Glomerular visceral epithelial cell (primary cell): ENCODE results near the gene MRRF.
A peak's percentile ranks its signal among the peaks of the same experiment; 100 is the strongest.
"Not testable (repeated sequence)": the region's sequence is repeated elsewhere in the genome, so short reads cannot be mapped to it uniquely, and the experiment has no call there.

ENCODE experiments used
- DNase-seq: peaks from one replicate; pipeline ENCODE4 v3.0.0-alpha.2; 2016; ENCODE audit errors: extremely low spot score

The MRRF gene

DNA sequence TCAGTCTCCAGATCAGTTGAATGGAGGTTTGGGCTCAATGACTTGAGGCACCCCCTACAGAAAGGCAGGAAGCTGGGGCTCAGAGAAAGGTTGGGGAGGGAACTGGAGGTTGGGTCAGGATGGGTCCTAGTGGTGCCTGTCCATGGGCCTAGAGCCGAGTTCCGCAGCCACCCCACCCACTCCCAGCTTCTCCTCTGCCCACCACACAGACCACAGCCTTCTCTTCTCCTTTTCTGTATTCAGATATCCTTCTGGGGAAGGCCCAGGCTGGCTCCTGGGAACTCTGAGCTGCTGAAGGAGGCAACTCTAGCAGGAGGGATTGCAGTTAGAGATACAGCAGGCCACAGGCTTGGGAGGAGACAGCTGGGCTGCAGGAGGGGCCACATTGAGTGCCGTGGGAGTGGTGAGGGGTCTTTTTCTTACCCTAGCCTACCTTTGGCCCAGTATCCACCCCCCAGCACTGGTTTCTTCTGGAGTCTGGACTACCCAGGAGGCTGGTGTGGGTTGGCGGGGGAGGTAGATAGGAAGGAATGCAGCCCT is 90.7 kb downstream of the MRRF start:
- no peak for DNase-seq

DNA sequence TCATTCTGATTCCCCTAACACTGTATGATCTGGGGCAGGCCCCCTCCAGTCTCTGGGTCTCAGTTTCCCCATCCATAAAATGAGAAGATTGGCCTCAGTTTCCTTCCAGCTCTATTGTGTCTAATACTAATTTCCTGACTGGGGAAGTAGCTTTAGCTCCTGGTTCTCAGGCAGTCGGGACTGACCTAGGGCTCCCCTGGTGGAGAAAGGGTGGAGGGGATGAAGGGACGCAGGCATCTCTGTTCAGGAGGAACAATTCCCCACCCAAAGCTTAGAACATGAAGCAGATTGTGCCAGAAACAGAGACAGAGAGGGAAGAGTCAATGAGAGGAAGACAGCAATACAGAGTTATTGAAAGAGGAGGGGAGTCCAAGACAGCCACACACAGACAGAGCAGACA is 91.9 kb downstream of the MRRF start:
- no peak for DNase-seq

DNA sequence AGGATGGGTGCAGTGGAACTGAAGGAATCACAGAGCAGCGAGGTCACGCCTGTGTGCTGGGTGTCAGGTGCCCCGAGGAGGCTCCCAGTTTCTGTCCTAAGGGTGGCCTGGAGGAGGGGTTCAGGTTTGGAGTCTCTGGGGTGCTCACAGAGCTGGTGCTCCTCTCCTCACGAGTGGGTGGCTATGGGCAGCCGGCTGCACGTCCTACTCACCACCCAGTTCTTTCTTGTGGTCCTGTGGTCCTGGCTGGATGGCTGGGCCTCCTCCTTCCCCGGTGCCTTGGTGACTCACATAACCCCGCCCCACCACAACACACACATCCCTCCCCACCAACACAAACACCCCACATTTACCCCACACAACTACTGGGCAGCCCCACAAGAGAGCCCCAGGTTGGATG is 96.2 kb downstream of the MRRF start:
- DNase-seq, result peak; percentile 64

DNA sequence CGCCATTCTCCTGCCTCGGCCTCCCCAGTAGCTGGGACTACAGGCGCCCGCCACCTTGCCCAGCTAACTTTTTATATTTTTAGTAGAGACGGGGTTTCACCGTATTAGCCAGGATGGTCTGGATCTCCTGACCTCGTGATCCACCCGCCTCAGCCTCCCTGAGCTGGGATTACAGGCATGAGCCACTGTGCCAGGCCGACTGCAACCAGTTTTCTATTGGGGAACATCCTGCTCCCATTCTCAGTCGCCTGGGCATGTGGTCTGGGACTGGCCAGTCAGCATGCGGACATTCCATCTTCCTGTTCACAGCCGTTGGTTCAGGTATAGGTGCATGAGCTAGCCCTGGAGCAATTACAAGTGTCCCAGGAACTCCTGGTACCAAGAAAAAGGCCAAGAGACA is 98.4 kb downstream of the MRRF start:
- not testable (repeated sequence) for DNase-seq

DNA sequence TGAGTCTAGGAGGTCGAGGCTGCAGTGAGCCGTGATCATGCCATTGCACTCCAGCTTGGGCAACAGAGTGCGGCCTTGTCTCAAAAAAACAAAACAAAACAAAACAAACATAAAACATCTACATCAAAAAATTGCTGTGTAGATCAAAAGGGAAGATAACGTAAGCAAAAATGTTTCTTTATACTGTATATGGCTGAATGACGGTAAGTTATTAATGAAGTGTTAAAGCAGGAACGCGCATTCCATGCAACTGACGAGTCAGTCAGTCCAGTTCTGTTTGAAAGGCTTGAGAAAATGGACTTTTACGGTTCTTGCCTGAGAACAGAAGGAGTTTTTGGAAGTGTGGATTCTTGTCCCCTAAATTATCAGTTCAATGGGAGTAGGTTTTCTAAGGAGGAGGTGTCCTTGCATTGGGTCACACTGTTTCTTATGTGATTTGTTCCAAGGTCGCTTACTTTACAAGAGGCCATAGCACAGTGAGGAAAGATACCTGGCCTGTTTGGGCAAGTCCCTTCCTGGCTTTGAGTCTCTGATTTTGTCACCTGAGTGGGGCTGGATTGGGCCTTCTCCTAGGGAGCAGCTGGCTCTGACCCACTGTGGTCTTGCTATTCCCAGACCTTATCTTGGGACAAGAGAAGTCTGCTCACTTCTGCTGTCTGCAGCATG is 99.6 kb downstream of the MRRF start:
- DNase-seq, result no peak

DNA sequence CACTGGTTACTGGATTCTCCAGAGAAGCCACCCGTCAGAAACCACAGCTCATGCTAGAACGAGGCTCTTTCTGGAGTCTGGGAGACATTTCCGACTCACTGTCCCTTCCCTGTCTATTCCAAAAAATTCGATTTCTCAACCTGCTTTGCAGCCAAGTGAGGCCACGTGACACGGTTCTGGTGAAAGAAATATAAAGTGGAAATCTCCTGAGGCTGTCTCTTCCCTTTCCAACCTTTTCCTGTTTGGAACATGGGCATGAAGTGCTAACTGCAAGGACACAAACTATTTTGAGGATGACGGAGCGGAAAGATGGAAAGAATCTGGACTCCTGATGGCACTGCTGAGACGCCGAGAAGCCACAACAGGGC is 100.1 kb downstream of the MRRF start:
- DNase-seq, result no peak

DNA sequence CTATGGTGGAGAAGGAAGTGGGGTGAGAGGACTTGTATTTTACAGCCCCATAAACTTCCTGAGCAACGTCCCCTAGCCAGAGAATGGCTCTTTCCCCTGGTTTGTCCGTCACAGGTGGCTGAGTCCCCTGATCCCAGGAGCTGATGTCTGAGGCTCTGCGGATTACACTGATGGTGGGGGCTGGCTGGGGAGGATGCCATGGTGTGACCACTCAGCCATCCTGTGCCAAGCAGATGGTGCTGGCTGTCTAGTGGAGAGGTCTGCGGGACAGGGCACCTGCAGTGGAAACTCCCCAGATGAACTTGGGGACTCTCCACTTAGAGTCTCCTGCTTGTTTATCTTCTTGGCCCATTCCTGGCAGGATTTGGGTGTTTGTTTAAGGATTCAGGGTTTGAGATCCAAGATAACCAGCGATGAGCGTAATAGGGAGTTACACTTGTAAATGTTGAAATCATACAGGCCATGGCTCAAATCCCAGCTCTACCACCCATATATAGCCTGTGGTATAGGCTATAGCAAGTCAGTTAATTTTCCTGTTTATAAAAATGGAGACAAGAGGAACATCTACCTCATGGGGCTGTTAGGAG is 101.5 kb downstream of the MRRF start:
- no peak for DNase-seq

GRCh38 chr9:122367065-122367464 is 102.4 kb downstream of the MRRF start:
- DNase-seq, result no peak

- no peak for DNase-seq
Observed at GRCh38 chr9:122367774-122368460, 103.2 kb downstream of the MRRF start.

GRCh38 chr9:122368642-122369041 is 104.0 kb downstream of the MRRF start:
- no peak for DNase-seq

- no peak for DNase-seq
Observed at GRCh38 chr9:122370303-122370702, 105.6 kb downstream of the MRRF start.

DNA sequence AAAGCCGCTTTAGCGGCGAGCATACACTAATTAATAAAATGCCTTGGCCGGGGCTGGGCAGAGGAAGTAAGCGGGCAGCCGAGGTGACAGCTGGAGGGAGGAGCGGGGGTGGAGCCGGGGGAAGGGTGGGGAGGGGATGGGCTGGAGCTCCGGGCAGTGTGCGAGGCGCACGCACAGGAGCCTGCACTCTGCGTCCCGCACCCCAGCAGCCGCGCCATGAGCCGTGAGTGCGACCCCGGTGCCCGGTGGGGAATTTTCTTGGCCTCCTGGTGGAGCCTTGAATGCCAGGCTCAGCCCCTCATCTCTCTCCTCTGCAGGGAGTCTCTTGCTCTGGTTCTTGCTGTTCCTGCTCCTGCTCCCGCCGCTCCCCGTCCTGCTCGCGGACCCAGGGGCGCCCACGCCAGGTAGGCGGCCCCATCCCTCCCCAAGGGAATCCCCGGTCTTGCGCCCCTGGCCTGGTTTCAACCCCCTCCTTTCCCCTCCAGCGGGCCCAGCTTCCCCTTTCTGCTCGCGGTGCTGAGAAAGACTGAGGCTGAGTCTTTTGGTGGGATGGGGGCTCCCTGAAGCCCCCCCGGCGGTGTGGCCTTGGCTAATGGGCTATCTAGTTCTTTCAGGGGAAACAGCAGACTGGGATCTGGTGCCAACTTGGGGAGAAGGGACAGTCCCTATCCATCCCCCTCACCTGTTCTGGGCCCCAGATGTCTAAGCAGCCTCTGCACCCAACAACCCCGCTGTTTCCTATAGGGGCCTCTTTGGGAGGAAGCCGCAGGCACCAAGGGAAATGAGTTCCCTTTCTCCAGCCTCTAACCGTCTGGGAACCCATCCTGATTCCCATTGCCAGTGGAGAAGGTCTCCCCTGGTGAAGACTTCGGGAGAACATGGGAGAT is 106.4 kb downstream of the MRRF start, which contains the start of gene PTGS1:
Gene PTGS1 (plus strand): TSS at position 156 of the 887 bp plus-strand sequence. CDS start 61 bp downstream, at position 217.
- peak; percentile 13 for DNase-seq

GRCh38 chr9:122371846-122372245 is 107.2 kb downstream of the MRRF start:
- DNase-seq, result no peak

DNA sequence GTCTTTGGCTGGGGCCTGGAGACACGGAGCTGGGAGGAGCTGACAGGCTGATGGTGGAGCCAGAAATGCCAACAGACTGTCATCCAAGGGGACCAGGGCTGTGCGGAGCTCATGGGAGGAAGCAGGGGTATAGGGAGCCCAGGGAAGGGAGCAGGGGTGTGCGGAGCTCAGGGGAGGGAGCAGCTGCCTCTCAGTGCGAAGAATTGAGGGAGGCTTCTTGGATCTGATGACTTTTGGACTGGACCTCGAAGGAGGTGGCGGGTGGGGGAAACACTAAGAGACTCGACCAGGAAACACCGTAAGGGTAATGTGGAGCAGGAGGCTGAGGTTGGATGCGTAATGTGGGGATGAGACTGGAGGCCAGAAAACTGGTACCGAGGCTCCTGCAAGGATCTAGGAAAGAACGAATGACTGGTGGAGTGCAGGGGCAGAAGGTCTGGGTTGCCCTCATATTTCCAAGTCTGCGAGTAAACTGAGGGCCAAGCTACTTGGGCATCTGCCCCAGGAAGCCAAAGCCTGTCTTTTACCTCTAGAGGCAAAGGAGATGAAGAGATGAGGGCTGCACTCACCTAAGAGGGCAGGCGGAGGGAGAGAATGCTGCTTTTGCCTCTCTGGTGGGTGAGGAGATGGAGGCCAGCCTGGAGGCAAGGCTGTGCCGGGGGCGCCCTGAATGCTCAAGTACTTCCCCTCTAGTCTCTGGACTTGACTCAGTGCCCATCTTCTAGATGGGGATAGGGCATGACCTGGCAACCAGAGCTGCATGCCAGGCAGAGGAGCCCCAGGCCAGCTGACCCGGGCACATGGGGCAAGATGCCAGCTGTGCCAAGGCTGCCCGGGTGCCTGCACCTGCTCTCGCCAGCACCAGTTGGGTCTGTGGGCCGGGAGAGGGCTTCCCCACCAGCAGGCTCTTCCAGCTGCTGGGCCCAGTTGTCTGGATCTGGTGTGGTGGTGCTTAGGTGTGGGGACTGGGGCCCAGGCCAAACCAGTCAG is 108.5 kb downstream of the MRRF start:
- DNase-seq, result no peak

- no peak for DNase-seq
Observed at GRCh38 chr9:122374885-122375420, 110.3 kb downstream of the MRRF start.

DNA sequence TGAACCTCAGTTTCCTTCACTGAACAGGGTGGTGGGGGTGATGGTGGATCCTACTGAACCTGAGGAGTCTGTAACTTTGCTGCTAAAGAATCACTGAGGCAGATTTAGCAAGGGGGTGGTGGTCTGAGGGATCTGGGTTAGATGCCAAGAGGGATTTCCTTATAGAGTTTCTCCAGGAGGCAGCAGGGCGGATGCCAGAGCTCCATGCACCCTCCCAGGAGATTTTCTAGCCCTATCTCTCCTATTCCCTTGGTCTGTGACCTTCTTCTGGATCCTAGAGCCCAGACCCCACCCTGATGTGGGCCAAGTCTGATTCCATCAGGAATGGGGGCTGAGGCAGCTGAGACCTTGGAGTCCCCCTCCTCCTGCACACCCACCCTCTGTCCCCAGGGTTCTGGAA is 112.1 kb downstream of the MRRF start:
- DNase-seq, result no peak

- DNase-seq, result no peak
Observed at GRCh38 chr9:122377241-122378164, 112.8 kb downstream of the MRRF start.

DNA sequence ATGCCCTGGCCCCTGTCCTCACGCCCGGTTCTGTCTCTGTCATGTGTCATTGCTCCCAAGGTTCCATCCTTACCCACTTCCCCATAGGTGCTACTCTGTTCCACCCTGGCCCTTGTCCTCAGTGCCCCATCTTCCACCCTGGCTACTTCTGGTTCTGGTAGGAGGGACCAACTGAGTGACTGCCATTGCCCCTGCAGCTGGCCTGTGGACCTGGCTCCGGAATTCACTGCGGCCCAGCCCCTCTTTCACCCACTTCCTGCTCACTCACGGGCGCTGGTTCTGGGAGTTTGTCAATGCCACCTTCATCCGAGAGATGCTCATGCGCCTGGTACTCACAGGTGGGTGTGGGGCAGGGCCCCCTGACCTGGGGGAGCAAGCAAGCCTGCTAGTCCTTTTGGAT is 113.6 kb downstream of the MRRF start:
- DNase-seq, result no peak

GRCh38 chr9:122379340-122379739 is 114.7 kb downstream of the MRRF start:
- DNase-seq, result no peak
